Endothelial cell of umbilical vein (primary cell): ENCODE data around the gene HEPHL1.
"Not testable (repeated sequence)": the region's sequence is repeated elsewhere in the genome, so short reads cannot be mapped to it uniquely, and the experiment has no call there.

Experiments used
- CTCF ChIP-seq, 2 donors: IDR thresholded peaks; 1 replicate in 1 of 2; 2 replicates in 1 of 2; pipeline ENCODE4 v1.5.1; 2011; ENCODE audit warnings: low read length in 2 of 2, mild to moderate bottlenecking in 2 of 2, moderate library complexity in 2 of 2, control low read depth in 1 of 2, inconsistent platforms in 1 of 2, low read depth in 1 of 2; ENCODE audit not compliant: insufficient read depth in 1 of 2; ENCODE audit errors: extremely low read depth in 1 of 2
- EZH2 ChIP-seq: IDR thresholded peaks from 2 replicates; pipeline ENCODE4 v1.6.1; 2012; ENCODE audit warnings: borderline replicate concordance, low read depth, mild to moderate bottlenecking, moderate library complexity, low read length, inconsistent platforms; ENCODE audit not compliant: severe bottlenecking
- FOS ChIP-seq: IDR thresholded peaks from 2 replicates; pipeline ENCODE4 v1.6.1; 2011; ENCODE audit warnings: mild to moderate bottlenecking, low read length, moderate library complexity, borderline replicate concordance; ENCODE audit not compliant: insufficient read depth
- GATA2 ChIP-seq: IDR thresholded peaks from 2 replicates; pipeline ENCODE4 v1.7.0; 2011; ENCODE audit warnings: low read depth, mild to moderate bottlenecking, moderate library complexity, mixed read lengths, low read length; ENCODE audit not compliant: insufficient read length, insufficient read depth
- JUN ChIP-seq: IDR thresholded peaks from 2 replicates; pipeline ENCODE4 v1.6.1; 2011; ENCODE audit warnings: borderline replicate concordance, low read depth; ENCODE audit not compliant: insufficient read length, insufficient read depth
- MYC ChIP-seq: IDR thresholded peaks from one replicate; pipeline ENCODE4 v1.6.1; 2011; ENCODE audit warnings: mild to moderate bottlenecking, low read depth, low read length
- POLR2A ChIP-seq: IDR thresholded peaks from 2 replicates; pipeline ENCODE4 v1.6.1; 2012; ENCODE audit warnings: low read depth, mild to moderate bottlenecking, control low read depth, low read length
- POLR2AphosphoS5 ChIP-seq: IDR thresholded peaks from 2 replicates; pipeline ENCODE4 v1.6.1; 2012; ENCODE audit warnings: low read depth, mild to moderate bottlenecking, control low read depth, low read length, moderate library complexity; ENCODE audit not compliant: insufficient read depth

GRCh38 chr11:93976577-93977254 lies 44.4 kb upstream of the HEPHL1 start:
- not testable (repeated sequence) for TF ChIP-seq CTCF (IDR thresholded peaks at IDR 0.05; ENCODE audit: extremely low read depth in 1 of 2, insufficient read depth in 1 of 2, low read depth in 1 of 2, low read length in 2 of 2); POLR2A; MYC; GATA2; EZH2; JUN; POLR2AphosphoS5; FOS
